GM18867 (cell line): ENCODE measurements around the gene EPB41L4B.
A peak's percentile ranks its signal among the peaks of the same experiment; 100 is the strongest.
"Not testable (repeated sequence)": the region's sequence is repeated elsewhere in the genome, so short reads cannot be mapped to it uniquely, and the experiment has no call there.

Source experiments
- ATAC-seq: cut with Tn5 transposase; IDR thresholded peaks from one replicate; pipeline ENCODE4 v1.9.1; 2021; ENCODE audit warnings: mild to moderate bottlenecking, moderate library complexity; ENCODE audit not compliant: unreplicated experiment

The EPB41L4B gene

GRCh38 chr9:109320742-109321448, at the start of gene EPB41L4B:
Gene EPB41L4B, minus strand, starts transcription at chr9:109321059. Its CDS starts 613 bp downstream, at chr9:109320446.
- ATAC-seq: peak; percentile 99

GRCh38 chr9:109369285-109369684, 48.4 kb upstream of the EPB41L4B start:
- ATAC-seq: peak; percentile 94

GRCh38 chr9:109360771-109361170, 39.9 kb upstream of the EPB41L4B start:
- ATAC-seq: no peak

- not testable (repeated sequence) for ATAC-seq
These were observed 38.2 kb upstream of the EPB41L4B start for GRCh38 chr9:109358968-109359603.

GRCh38 chr9:109355564-109356297, 34.9 kb upstream of the EPB41L4B start:
- ATAC-seq: no peak

GRCh38 chr9:109354190-109354589, 33.3 kb upstream of the EPB41L4B start:
- ATAC-seq: no peak

- ATAC-seq: no peak
These were observed 30.2 kb upstream of the EPB41L4B start for GRCh38 chr9:109351032-109351431.

GRCh38 chr9:109349421-109349846, 28.6 kb upstream of the EPB41L4B start:
- ATAC-seq: no peak

GRCh38 chr9:109346904-109347303, 26.0 kb upstream of the EPB41L4B start:
- no peak for ATAC-seq

GRCh38 chr9:109344866-109345265, 24.0 kb upstream of the EPB41L4B start:
- ATAC-seq: no peak

GRCh38 chr9:109342878-109343277, 22.0 kb upstream of the EPB41L4B start:
- no peak for ATAC-seq

GRCh38 chr9:109341561-109341960, 20.7 kb upstream of the EPB41L4B start:
- ATAC-seq: no peak

GRCh38 chr9:109340979-109341378, 20.1 kb upstream of the EPB41L4B start:
- ATAC-seq: not testable (repeated sequence)

- no peak for ATAC-seq
These were observed 15.6 kb upstream of the EPB41L4B start for GRCh38 chr9:109336409-109336808.

GRCh38 chr9:109335929-109336328, 15.1 kb upstream of the EPB41L4B start:
- ATAC-seq: no peak

- no peak for ATAC-seq
These were observed 14.3 kb upstream of the EPB41L4B start for GRCh38 chr9:109335121-109335520.

GRCh38 chr9:109331353-109331752, 10.5 kb upstream of the EPB41L4B start:
- ATAC-seq: no peak

GRCh38 chr9:109329638-109330258, 8.9 kb upstream of the EPB41L4B start:
- ATAC-seq: no peak

- no peak for ATAC-seq
These were observed 8.2 kb upstream of the EPB41L4B start for GRCh38 chr9:109328978-109329637.

GRCh38 chr9:109325089-109325488, 4.2 kb upstream of the EPB41L4B start:
- no peak for ATAC-seq

- no peak for ATAC-seq
These were observed 2.9 kb upstream of the EPB41L4B start for GRCh38 chr9:109323771-109324170.
